Osteoblast (primary cell): Measurements from ENCODE around the gene EIF1. TPM values are rescaled to one million over a fixed set of nuclear protein-coding genes. Genes with fewer than 3 reads are reported as not detected.

Experiments
- DNase-seq: peaks from one replicate; pipeline ENCODE4 v3.0.0; 2011; ENCODE audit warnings: low spot score, mixed read lengths; ENCODE audit not compliant: insufficient read length; ENCODE audit errors: missing footprints
- H2AFZ ChIP-seq: 2 replicates; pipeline ENCODE4 v1.6.0; 2011; ENCODE audit warnings: mild to moderate bottlenecking, low read length
- H3K27ac ChIP-seq: 2 replicates; pipeline ENCODE4 v1.5.1; 2011; ENCODE audit warnings: mild to moderate bottlenecking, low read depth, low read length, moderate library complexity
- H3K27me3 ChIP-seq: 2 replicates; pipeline ENCODE4 v1.6.0; 2012; ENCODE audit warnings: mild to moderate bottlenecking, control low read depth, inconsistent platforms, low read length, moderate library complexity; ENCODE audit not compliant: insufficient read depth
- H3K36me3 ChIP-seq: 2 replicates; pipeline ENCODE4 v1.5.1; 2011; ENCODE audit warnings: mild to moderate bottlenecking, low read length, control low read depth, moderate library complexity; ENCODE audit not compliant: insufficient read depth
- H3K4me1 ChIP-seq: 2 replicates; pipeline ENCODE4 v1.5.1; 2011; ENCODE audit warnings: mild to moderate bottlenecking, low read length, control low read depth, moderate library complexity; ENCODE audit not compliant: insufficient read depth
- H3K4me2 ChIP-seq: 2 replicates; pipeline ENCODE4 v1.6.0; 2011; ENCODE audit warnings: mild to moderate bottlenecking, low read length; ENCODE audit not compliant: insufficient read depth
- H3K4me3 ChIP-seq: fragments of 200-600 bp; sonication (generic); 3 replicates; pipeline ENCODE4 v1.5.1; 2012; ENCODE audit warnings: mild to moderate bottlenecking, low read length, inconsistent platforms; ENCODE audit not compliant: insufficient read depth
- H3K79me2 ChIP-seq: 2 replicates; pipeline ENCODE4 v1.6.0; 2012; ENCODE audit warnings: mild to moderate bottlenecking, low read length, control low read depth, inconsistent platforms; ENCODE audit not compliant: insufficient read depth
- H3K9me3 ChIP-seq: 2 replicates; pipeline ENCODE4 v1.5.1; 2011; ENCODE audit warnings: low read depth, low read length, control low read depth
- H4K20me1 ChIP-seq: 2 replicates; pipeline ENCODE4 v1.6.0; 2012; ENCODE audit warnings: mild to moderate bottlenecking, low read length, control low read depth; ENCODE audit not compliant: insufficient read depth
- CTCF ChIP-seq: IDR thresholded peaks from 2 replicates; pipeline ENCODE4 v1.5.1; 2011; ENCODE audit warnings: mild to moderate bottlenecking, low read depth, low read length, moderate library complexity; ENCODE audit errors: extremely low read depth
- total RNA-seq: library from RNA; depleted of rRNA; stranded (reverse); fragments of >200 nt; gene quantifications from 2 replicates; pipeline ENCODE4 v1.2.3, GENCODE V29; 2012

EIF1 gene
- total RNA-seq, 1 donor: 94.5 TPM

DNA sequence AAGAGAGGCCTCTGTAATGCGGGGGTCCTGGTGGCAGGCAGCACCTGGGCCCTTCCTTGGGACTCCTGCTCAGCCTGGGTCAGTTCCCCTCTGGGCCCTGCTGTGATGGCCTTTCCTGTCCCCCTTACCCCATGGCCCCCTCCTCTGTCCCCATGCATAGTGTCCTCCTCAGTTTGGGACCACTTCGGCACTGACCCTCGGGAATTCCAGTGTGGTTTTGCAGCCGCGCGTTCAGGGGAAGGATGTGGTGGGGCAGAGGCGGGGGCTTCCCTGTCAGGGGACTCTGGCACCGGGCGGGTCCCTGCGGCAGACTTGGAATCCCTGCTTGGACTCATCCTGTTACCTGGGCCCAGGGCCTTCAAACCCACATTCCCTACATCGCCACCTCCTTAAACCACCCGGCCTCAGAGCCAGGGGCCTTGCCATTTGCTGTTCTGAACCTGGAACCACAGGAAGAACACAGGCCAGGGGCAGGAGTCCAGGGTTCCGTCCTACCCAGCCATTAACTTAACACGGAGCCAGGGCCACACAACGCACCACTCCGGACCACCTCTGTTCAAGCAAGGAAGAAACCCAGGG, 31.4 kb upstream of the EIF1 start:
- TF ChIP-seq CTCF: no peak
- H3K4me1 ChIP-seq: no peaks in the 10 kb centered on the region
- no peaks in the 10 kb centered on the region for H4K20me1 ChIP-seq
- no peak overlapping the region for H3K27ac ChIP-seq
- no peak overlapping the region for H3K4me2 ChIP-seq
- DNase-seq: peak; percentile 59
- no peaks in the 10 kb centered on the region for H3K27me3 ChIP-seq
- H3K9me3 ChIP-seq: no peaks in the 10 kb centered on the region
- no peak overlapping the region for H3K4me3 ChIP-seq
- H3K79me2 ChIP-seq: no peaks in the 10 kb centered on the region
- H2AFZ ChIP-seq: no peak overlapping the region
- no peaks in the 10 kb centered on the region for H3K36me3 ChIP-seq

- no peak overlapping the region for H3K4me2 ChIP-seq
- H3K79me2 ChIP-seq: no peaks in the 10 kb centered on the region
- H3K36me3 ChIP-seq: no peaks in the 10 kb centered on the region
- TF ChIP-seq CTCF: no peak
- H3K27ac ChIP-seq: no peak overlapping the region
- DNase-seq: peak; percentile 55
- H2AFZ ChIP-seq: no peak overlapping the region
- no peaks in the 10 kb centered on the region for H3K9me3 ChIP-seq
- no peaks in the 10 kb centered on the region for H3K27me3 ChIP-seq
- no peak overlapping the region for H3K4me3 ChIP-seq
- H4K20me1 ChIP-seq: no peaks in the 10 kb centered on the region
- no peaks in the 10 kb centered on the region for H3K4me1 ChIP-seq
Measured at GRCh38 chr17:41657936-41658335, 30.7 kb upstream of the EIF1 start.

DNA sequence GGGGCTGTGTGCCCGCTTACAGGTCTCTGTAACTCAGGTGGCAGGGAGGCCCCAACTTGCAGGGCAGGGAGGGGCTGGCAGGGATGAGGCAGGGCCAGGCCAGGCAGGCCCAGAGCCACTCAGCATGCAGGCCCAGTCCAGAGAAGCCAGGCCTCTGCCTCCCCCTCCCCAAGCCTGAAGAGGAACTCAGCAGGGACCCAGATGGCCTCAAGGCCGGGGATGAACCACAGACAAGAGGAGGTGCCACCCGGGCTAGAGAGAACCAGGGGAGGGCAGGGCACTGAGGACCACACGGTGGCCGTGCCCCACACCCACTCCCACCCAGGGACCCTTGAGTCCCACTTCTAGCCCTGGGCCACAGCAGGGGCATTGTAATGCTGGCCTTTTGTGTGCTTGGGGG, 29.8 kb upstream of the EIF1 start:
- Histone ChIP-seq H3K4me1 (no peaks in the 10 kb centered on the region), H2AFZ (no peak overlapping the region), H3K27me3 (no peaks in the 10 kb centered on the region)

More for the DNA sequence above, 29.8 kb upstream of the EIF1 start:
- H3K79me2 ChIP-seq: no peaks in the 10 kb centered on the region
- H3K4me3 ChIP-seq: no peak overlapping the region
- TF ChIP-seq CTCF: no peak
- no peaks in the 10 kb centered on the region for H3K36me3 ChIP-seq
- peak; percentile 41 for DNase-seq
- no peak overlapping the region for H3K4me2 ChIP-seq
- no peaks in the 10 kb centered on the region for H4K20me1 ChIP-seq
- no peak overlapping the region for H3K27ac ChIP-seq
- H3K9me3 ChIP-seq: no peaks in the 10 kb centered on the region
